ENCODE data around the gene CRLF3. TPM values are rescaled to one million over a fixed set of nuclear protein-coding genes. Genes with fewer than 3 reads are reported as not detected.

Gene CRLF3
- total RNA-seq, 1 experiment from 2014 or later = 15.0 TPM

- no peak for DNase-seq (ENCODE audit: unreplicated experiment)
- Mint-ChIP-seq H3K9me3 (ENCODE audit: unreplicated experiment) (no peaks in the 10 kb centered on the region), H3K4me1 (ENCODE audit: insufficient read depth, unreplicated experiment) (peaks cover under 1% of the 10 kb centered on the region), H3K36me3 (ENCODE audit: insufficient read depth, unreplicated experiment) (peaks cover 19% of the 10 kb centered on the region), H3K4me3 (ENCODE audit: unreplicated experiment) (no peak overlapping the region), H3K27me3 (ENCODE audit: insufficient read depth, unreplicated experiment) (no peaks in the 10 kb centered on the region), H3K27ac (ENCODE audit: low read depth, unreplicated experiment) (no peak overlapping the region)
- POLR2A ChIA-PET = interaction anchor here (0.6 to 0.7 kb wide), 2 partner anchors 54 to 133 kb away, joined by 3 read pairs; partner anchors contain the start of gene RNF135
- CTCF ChIA-PET = interaction anchor here (0.5 to 0.6 kb wide), 3 partner anchors 17 to 379 kb away, joined by 3 read pairs; no protein-coding TSS in a partner anchor
- TF ChIP-seq CTCF (IDR thresholded peaks at IDR 0.05; ENCODE audit: unreplicated experiment) = no peak
- BruUV-seq (replicated peaks) = no TSS peak
- intact Hi-C loops (cut with micrococcal nuclease) = no loop called here
These were observed 13.8 kb upstream of the CRLF3 start for GRCh38 chr17:30838202-30838807.

GRCh38 chr17:30832438-30833124 lies 8.1 kb upstream of the CRLF3 start:
- Mint-ChIP-seq H3K27me3 (ENCODE audit: insufficient read depth, unreplicated experiment) (no peaks in the 10 kb centered on the region), H3K4me1 (ENCODE audit: insufficient read depth, unreplicated experiment) (peaks cover 11% of the 10 kb centered on the region), H3K27ac (ENCODE audit: low read depth, unreplicated experiment) (peak overlapping the region; percentile 71), H3K36me3 (ENCODE audit: insufficient read depth, unreplicated experiment) (peaks cover 2% of the 10 kb centered on the region), H3K4me3 (ENCODE audit: unreplicated experiment) (peak overlapping the region; percentile 95), H3K9me3 (ENCODE audit: unreplicated experiment) (no peaks in the 10 kb centered on the region)
- TF ChIP-seq CTCF (IDR thresholded peaks at IDR 0.05; ENCODE audit: unreplicated experiment) = no peak
- intact Hi-C loops (cut with micrococcal nuclease) = no loop called here
- BruUV-seq (replicated peaks) = TSS peak; percentile 29
- CTCF ChIA-PET = no interaction called here
- no peak for DNase-seq (ENCODE audit: unreplicated experiment)
- POLR2A ChIA-PET = interaction anchor here (0.7 to 3.2 kb wide), 6 partner anchors 8 to 74 kb away, joined by 3 to 17 read pairs (median 5); partner anchors contain the start of genes CRLF3 and TEFM

- peak within 1 kb of the TSS; percentile 95 for H3K4me3 Mint-ChIP-seq (ENCODE audit: unreplicated experiment)
- TF ChIP-seq CTCF (IDR thresholded peaks at IDR 0.05; ENCODE audit: unreplicated experiment) = no peak
- DNase-seq (ENCODE audit: unreplicated experiment) = peak; percentile 89
- ChIA-PET CTCF (no interaction called here), POLR2A (interaction anchor here (0.7 to 3.2 kb wide), 6 partner anchors 8 to 74 kb away, joined by 3 to 17 read pairs (median 6); partner anchors contain the start of genes CRLF3 and TEFM)
- intact Hi-C loops (cut with micrococcal nuclease) = no loop called here
- peaks cover 11% of the 10 kb centered on the region for H3K4me1 Mint-ChIP-seq (ENCODE audit: insufficient read depth, unreplicated experiment)
- no peaks in the 10 kb centered on the region for H3K36me3 Mint-ChIP-seq (ENCODE audit: insufficient read depth, unreplicated experiment)
- peak within 1 kb of the TSS; percentile 71 for H3K27ac Mint-ChIP-seq (ENCODE audit: low read depth, unreplicated experiment)
- H3K9me3 Mint-ChIP-seq (ENCODE audit: unreplicated experiment) = no peaks in the 10 kb centered on the region
- no TSS peak for BruUV-seq (replicated peaks)
- no peaks in the 10 kb centered on the region for H3K27me3 Mint-ChIP-seq (ENCODE audit: insufficient read depth, unreplicated experiment)
These were observed 7.4 kb upstream of the CRLF3 start, which contains the start of gene ATAD5 for GRCh38 chr17:30831663-30832437. ATAD5 (plus strand) TSS chr17:30831966; CDS start chr17:30832348, 382 bp downstream.

All from MCF 10A (cell line).